ENCODE measurements around the gene ARHGAP25.

The ARHGAP25 gene

GRCh38 chr2:68768461-68768860 lies 33.9 kb downstream of the ARHGAP25 start:
- no peak for DNase-seq

- no peak for DNase-seq
Measured at GRCh38 chr2:68768951-68769350, 34.3 kb downstream of the ARHGAP25 start.

- DNase-seq: peak; percentile 4
Measured at GRCh38 chr2:68769586-68770270, 35.1 kb downstream of the ARHGAP25 start.

DNA sequence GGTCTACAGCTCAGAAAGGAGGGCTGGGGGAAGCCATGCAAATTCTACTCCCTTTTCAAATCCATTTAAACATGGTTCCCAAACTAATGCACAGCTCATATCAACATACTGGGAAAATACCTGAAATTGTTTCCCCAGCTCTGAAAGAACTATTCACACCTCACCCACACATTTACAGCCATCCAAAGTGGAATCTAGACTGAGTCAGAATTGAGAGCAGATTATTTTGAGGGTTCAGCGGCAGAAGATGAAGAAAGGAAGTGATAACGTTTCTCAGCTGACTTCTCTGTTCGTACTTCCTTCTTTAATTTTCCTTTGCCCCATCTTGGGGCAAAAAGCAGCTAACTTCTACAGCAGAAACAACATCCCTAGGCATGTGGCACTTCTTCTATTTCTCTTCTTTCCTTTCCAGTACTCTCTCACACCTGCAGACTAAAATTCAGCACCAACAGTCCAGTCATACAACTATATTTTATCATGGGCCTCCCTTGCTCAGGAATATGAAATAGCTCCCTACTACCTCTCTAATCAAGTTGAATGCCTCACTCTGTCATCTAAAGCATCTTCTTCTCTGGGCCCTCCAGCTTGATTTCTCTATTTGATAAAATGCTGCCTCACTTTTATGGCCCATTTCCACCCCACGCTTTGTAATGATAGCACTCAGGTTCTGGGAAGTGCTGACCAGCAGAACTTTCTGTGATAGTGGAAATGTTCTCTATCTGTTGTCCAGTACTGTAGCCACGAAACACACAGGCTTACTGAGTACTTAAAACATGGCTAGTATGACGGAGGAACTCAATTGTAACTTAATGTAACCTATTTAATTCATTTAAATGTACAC lies 35.9 kb downstream of the ARHGAP25 start:
- DNase-seq: peak; percentile 25

DNA sequence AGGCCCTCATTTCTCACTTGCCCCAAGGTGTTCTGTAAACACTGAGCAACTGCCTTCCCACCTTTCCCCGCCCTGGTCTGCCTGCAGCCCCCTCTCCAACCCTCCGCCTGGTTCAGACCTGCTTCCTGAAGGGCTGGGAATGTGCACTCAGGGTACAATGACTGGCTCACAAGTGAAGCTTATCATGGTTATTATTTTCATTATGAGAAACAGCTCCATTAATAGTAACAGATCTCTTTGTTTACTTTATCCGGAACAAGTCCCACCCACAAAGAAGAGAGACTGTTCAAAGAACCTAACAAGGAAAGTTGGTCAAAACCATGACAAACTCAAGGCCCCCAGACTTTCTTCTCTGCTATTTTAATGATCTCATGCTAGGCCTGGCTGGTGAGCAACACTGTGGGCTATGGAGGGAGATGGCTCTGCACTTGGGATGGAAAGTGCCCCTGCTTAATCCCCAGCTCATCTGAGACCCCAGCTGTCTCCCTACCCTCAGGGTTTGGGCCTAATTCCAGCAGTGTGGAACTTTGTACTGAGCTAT lies 36.7 kb downstream of the ARHGAP25 start:
- no peak for DNase-seq

GRCh38 chr2:68772109-68772508 lies 37.5 kb downstream of the ARHGAP25 start:
- DNase-seq: no peak

DNA sequence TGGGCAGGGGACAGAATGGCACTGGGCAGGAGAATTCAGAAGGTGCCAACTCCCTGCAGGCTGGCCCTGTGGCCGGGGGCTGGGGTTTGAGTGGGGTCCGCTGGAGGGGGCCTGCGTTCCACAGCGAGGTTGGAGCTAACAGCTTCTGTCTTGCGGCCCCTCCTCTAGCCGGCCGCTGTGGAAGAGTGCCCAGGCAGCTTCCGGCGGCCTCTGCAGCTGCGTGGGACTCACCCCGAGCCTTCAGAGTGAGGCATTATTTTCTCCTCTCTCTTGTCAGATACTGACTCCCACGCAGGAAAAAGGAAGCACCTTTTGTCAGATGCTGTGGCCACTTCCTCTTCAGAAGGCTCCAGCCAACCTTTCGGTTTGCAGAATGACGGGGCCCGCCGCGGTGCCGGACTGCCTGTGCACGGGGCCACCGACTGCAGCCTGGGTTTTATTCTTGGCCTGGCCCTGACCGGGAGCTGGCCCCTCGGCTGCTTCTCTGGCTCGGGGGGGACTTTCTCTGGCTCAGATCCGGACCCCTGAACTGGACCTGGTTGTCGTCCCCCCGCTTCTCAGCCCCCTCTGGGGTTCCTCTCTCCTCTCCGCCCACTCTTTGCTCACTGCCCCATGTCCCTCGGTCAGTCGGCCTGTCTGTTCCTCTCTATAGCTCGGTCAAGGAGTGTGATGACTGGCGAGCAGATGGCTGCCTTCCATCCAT lies 40.1 kb downstream of the ARHGAP25 start:
- peak; percentile 67 for DNase-seq

DNA sequence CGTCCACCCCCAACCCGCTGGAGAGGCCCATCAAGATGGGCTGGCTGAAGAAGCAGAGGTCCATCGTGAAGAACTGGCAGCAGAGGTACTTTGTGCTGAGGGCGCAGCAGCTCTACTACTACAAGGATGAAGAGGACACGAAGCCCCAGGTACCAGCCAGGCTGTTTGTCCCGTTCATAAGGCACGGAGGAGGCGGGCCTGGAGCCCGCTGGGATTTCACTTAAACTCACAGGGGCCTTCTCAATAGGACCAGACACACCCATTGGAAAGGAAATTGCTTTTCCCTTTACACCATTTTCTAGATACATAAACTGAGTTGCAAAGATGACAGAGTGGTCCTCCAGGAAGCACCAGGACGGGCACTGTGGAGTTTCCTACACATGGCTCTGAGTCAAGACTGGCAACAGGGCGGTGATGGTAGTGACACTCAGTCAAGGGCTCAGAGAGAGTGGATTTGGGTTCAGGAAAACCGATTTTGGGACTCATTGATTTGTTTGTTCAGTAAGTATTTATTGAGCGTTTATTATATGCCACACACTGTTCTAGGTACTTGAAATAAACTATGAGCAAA lies 40.7 kb downstream of the ARHGAP25 start:
- DNase-seq: no peak

GRCh38 chr2:68776124-68776523 lies 41.5 kb downstream of the ARHGAP25 start:
- DNase-seq: no peak

- DNase-seq: no peak
Measured at GRCh38 chr2:68779595-68779994, 45.0 kb downstream of the ARHGAP25 start.

- DNase-seq: no peak
Measured at GRCh38 chr2:68784188-68784587, 49.6 kb downstream of the ARHGAP25 start.

DNA sequence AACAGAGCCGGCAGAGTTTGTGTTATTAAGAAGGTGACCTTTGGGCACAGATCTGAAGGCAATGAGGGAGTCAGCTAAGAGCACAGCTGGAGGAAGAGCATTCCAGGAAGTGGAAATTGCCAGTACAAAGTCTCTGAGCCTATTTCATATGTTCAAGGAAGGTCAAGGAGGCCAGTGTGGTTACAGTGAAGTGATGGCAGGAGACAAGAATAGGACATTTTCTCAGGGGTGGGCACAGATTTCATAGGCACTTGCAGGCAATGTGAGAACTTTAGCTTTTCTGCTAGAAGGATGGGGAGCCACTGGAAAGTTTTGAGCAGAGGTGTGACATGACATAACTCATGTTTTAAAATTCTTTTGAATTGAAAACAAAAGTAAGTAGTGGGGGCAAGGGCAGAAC lies 50.3 kb downstream of the ARHGAP25 start:
- no peak for DNase-seq

- no peak for DNase-seq
Measured at GRCh38 chr2:68787356-68787755, 52.7 kb downstream of the ARHGAP25 start.

DNA sequence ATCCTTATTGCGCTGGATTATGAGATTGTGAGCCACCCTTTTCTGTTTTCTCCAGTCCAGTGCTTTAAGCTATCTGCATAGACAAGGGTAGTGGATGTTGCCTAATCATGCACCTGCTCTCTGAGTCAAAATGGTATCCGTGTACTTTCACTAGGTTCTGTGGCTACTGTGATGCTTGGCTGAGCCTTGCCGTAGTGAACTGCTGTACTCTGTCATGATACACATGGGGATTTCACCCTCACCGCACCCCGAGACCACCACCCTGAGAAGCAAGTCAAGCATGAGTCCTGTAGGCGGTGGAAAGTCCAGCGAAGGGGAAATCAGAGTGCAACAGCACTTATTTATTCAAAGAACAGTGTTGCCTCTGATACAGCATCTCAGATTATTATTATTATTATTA lies 55.0 kb downstream of the ARHGAP25 start:
- no peak for DNase-seq

GRCh38 chr2:68790600-68790999 lies 56.0 kb downstream of the ARHGAP25 start:
- no peak for DNase-seq

DNA sequence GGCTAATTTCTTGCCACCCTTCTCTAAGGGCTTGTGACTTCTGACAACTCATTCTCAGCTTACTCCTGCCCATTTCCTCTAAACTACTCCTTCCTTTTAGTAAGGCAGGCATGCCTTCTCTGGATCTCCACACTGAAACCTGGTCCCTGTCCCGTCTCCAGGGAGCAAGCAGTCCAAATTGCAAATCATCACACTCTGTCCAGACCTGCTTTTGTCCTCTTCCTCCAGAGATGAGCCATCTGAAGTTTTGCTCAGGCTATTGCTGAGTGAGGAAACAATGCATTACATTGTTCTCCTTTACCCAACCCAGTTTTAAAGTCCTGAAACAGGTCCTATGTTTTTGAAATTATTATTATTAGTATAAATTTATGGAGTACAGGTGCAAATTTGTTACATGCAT lies 57.3 kb downstream of the ARHGAP25 start:
- DNase-seq: no peak

DNA sequence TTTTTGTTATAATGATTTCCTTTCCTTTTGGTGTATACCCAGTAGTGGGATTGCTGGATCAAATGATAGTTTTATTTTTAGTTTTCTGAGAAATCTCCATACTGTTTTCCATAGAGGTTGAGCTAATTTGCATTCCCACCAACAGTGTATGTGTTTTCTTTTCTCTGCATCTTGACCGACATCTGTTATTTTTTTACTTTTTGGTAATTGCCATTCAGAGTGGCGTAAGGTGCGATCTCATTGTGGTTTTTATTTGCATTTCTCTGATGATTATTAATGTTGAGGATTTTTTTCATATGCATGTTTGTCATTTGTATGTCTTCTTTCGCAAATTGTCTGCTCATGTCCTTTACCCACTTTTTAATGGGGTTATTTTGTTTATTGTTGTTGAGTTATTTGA lies 58.1 kb downstream of the ARHGAP25 start:
- DNase-seq: no peak

DNA sequence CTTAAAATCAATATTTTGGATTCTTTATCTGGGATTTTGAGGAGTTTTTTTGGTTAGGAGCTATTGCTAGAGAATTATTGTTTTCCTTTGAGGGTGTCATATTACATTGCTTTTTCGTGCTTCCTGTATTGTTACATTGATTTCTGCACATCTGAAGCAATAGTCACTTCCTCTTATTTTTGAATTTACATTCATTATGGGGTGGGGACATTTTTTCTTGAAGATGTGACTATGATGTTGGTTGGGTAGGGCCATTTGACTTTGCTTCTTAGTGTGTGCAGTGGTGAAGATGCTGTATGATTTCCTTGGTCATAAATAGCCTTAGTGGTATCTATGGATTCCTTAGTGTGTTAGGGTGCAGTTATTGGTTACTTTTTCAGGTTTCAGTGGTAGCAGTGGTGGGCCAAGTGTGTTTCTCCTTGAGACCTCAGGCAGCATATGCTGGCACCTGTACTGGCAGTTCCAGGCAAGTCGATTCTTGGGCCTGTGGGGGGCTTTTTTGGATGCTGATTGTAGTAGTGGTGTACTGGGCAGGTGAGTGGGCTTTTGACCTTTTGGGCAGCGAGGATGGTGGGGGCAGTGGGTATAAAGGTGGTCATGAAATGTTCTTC lies 61.8 kb downstream of the ARHGAP25 start:
- DNase-seq: no peak

DNA sequence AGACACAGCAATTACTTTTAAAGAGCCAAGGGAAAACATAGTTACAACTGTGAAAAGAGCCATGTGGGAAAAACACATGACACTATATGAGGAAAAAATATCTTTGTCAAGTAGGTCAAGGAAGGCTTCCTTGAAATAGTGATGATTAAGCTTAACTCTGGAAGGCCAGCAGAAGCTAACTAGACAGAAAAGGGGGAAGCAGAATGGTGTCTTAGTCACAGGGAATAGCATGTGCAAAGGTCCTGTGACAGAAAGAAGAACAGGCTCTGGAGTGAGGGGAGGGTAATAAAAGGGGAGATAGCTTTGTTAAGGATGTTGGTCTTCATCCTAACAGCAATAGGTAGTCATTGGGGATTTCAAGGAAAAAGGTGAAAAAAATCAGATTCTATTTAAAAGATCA lies 64.0 kb downstream of the ARHGAP25 start:
- no peak for DNase-seq

- DNase-seq: no peak
Measured at GRCh38 chr2:68799140-68800026, 64.8 kb downstream of the ARHGAP25 start.

DNA sequence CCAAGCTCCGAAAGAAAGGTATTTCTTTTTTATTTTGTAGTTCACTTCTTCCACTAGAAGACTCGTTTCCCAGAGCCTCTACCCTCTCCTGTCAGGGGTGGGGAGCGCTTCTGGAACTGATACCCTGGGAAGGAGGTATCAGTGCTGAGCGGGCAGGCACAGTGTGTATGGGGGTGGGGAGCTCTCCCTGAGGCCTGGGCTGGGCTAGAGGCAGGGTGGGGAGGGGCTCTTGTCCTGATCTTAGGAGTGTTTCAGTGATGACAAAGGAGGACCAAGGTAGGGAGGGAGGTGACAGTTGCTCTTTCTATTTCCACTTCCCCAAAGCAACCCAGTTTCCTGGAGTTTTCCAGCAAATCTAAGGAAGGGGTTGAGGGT lies 65.4 kb downstream of the ARHGAP25 start:
- no peak for DNase-seq

- no peak for DNase-seq
Measured at GRCh38 chr2:68800517-68800916, 65.9 kb downstream of the ARHGAP25 start.
